Islet of Langerhans (tissue), 1 donor: ENCODE data around the gene PNMA8B.
A peak's percentile ranks its signal among the peaks of the same experiment; 100 is the strongest.
"Not testable (repeated sequence)": the region's sequence is repeated elsewhere in the genome, so short reads cannot be mapped to it uniquely, and the experiment has no call there.

Experiments used
- FAIRE-seq: peaks from one replicate; lab custom pipeline; 2011; peaks lifted over from hg19 to GRCh38; lab: Jason Lieb, UNC

Gene PNMA8B

DNA sequence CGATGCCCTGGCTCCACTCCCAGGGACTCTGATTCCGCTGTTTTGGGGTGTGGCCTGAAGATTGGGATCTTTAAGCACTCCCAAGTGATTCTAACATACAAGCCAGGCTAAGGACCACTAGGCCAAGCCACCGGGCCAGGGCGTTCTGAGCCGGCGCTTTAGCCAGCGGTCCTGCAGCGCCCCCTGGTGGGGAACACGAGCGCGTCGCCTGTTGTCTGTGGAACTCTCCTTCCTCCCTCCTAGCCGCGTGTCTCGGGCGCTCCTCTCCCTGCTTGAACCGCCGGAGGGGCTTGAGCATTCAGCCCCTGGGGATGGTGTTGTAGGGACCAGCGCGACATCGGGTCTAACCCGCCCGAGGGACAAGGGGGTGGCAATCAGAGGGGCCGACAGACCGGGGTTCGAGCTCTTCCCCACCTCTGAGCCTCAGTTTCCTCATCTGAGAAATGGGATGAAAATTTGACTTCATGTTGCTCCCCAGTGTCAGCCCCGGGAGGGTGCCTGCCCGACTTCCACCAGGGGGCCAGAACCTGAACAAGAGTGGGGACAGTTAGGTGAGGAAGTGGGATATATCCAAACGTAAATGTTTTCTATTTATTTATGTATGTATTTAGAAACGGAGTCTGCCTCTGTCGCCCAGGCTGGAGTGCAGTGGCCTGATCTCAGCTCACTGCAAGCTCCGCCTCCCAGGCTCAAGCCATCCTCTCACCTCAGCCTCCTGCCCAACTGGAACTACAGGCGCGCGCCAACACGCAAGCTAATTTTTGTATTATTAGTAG is 18.0 kb upstream of the PNMA8B start:
- FAIRE-seq = no peak

DNA sequence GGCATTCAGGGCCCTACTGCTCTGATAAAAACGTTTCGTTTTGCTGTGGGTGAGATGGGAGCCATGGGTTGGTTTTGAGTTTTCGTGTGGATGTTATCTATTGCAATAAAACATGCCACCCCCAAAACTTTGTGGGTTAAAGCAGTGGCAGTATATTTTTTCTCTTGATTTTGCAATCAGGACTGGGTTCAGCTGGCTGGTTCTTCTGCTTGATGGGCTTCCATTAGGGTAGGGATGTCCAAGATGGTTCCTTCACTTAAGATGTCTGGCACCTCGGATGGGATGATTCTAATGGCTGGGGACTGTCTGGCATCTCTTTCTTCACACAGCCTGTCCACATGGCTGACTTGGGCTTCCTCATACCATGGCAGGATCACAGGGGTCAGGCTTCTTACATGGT is 15.6 kb upstream of the PNMA8B start:
- no peak for FAIRE-seq

DNA sequence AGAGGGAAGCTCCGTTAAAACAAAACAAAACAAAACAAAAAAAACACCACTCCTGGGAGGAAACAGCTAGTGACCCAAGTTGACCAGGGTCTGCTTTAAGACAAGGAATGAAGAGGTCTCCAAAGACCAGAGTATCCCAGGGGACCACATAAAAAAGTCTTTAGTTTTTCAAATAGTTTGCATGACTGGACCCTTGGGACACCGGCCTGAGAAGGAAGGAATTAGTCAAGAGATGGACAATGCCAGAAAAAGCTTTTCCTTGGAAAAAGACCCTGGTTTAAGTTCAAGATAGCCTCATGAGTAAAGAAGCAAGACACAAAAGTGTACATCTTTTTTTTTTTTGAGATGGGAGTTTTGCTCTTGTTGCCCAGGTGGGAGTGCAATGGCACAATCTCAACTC is 12.5 kb upstream of the PNMA8B start:
- no peak for FAIRE-seq

DNA sequence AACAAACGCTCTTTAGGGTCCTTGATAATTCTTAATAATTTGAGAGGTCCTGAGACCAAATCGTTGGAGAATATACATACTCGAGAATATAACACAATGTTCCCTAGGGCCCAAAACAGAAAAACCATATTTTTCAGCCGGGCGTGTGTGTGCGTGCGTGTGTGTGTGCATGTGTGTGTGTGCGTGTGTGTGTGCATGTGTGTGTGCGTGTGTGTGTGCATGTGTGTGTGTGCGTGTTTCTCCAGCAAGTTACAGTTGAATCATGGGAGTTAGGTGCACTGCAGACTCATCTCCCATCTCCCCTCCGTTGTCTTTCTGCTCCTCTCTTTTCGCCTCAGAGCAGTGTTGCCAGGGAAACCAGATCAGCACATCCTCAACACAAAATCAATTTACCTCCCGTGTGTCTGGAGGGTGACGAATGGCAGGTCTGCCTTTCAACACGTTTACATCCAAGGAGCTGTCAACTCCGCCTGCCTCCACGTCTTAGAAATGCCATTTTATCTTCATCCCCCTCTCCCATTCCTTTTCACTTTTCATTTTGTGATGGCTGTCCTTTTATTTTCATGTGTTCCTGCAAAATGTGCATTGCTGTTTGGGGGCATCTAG is 8.3 kb upstream of the PNMA8B start:
- FAIRE-seq = no peak

DNA sequence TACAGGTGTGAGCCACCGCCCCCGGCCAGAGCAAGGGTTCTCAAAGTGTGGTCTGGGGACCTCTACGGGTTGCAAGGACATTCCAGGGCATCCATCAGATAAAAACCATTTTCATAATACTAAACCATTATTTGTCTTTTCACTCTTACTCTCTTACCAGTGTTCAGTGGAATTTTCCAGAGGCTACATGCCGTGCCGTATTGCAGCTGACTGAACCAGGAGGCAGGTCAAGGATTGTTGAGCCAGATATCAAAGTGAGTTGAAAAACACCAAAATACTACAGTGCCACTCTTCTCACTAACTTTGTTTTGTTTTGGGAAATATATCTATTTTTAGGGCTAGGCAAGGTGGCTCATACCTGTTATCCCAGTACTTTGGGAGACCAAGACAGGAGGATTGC is 7.2 kb upstream of the PNMA8B start:
- FAIRE-seq = no peak

DNA sequence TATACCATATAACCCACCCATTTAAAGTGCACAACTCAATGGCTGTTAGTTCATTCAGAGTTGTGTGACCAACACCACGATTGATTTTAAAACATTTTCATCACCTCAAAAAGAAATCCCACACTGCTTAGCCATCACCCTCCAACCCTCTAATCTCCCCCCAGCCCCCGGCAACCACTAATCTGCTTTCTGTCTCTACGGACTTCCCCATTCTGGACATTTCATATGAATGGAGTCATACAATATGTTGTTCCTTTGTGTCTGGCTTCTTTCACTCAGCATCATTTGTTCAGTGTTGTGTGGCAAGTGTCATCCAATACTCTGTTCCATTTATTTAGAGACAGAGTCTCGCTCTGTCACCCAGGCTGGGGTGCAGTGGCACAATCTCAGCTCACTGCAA is 4.0 kb upstream of the PNMA8B start:
- no peak for FAIRE-seq

DNA sequence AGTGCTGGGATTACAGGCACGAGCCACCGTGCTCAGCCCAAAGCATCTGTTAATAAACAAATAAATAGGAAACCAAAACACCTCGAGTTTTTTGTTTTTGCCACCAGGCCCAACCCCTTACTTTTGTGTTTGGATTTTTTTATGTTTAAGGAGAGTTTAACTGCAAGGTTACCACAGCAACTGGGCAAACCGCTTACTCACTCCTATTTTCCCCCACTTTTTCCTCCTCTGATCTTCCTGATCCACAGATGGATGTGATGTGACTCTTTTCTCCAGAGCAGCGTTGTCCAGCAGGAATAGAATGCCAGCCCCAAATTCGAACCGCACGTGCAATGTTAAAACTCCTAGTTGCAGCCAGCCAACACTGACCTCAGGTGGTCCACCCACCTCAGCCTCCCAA is 2.1 kb upstream of the PNMA8B start:
- no peak for FAIRE-seq

DNA sequence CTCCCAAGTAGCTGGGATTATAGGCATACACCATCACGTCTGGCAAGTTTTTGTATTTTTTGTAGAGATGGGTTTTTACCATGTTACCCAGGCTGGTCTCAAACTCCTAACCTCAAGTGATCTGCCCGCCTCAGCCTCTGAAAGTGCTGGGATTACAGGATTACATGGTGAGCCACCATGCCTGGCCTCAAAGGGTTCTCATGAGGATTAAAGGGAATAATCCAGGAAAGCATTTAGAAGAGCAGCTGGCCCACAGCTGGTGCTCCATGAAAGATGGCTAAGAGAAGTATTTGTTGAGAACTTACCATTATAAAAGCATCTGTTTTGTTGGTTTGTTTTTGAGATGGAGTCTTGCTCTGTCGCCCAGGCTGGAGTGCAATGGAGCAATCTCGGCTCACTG is 1.2 kb upstream of the PNMA8B start:
- not testable (repeated sequence) for FAIRE-seq

DNA sequence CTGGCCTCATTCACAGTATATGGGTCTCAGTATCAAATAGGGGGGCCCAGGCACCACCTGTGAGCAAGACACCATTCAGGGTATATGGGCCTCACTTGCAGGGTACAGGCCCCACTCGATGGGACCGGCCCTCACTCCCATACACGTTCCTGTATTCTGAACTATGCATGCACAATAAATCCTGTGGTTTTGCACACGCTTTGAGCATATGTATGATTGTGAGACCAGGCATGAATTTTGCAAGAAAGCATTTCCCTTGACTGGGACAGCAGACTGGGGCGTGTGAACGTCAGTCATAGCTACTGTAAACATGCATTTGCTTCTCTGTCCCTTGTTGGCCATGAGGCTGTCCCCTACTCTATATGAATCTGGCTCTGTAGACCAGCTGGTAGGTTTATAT is 637 bp upstream of the PNMA8B start:
- FAIRE-seq = peak; percentile 21

DNA sequence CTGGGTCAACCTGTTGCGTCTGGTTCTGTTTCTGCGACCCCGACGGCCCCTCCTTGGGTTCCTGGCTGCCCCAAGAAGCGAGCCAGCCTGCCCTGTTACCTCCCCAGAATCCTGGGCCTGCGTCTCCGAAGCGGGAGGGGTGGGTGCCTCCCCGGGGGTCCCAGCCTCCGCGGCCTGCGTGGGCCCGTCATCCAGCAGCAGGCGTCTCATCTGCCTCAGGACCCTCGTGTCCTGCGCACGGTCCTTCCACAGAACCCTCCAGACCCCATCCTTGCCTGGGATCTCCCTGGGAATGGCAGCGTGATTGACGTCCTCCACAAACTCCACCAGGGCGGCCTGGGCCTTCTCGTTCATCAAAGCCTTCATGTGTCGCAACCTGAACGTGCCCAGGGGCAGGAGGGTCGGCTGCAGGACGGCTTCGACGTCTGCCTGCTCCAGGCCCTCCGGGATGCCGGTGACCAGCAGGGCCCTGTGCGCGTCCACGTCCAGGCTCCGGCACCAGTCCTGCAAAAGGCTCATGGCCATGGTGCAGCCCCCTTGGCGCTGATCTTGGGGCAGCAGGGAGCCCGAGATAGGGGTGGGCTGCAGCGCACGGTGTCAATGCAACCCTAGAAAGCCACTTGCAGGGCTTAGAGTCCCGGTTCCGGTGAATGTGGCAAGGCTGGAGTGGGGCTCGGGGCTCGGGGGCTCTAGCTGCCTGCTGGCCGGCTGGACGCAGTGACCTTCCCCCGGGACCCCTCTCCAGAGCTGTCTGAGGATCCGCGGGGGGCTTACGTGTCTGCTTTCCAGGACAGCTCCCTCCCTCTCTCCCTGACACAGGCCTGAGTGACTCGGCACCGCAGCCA is 504 bp downstream of the PNMA8B start:
- no peak for FAIRE-seq

DNA sequence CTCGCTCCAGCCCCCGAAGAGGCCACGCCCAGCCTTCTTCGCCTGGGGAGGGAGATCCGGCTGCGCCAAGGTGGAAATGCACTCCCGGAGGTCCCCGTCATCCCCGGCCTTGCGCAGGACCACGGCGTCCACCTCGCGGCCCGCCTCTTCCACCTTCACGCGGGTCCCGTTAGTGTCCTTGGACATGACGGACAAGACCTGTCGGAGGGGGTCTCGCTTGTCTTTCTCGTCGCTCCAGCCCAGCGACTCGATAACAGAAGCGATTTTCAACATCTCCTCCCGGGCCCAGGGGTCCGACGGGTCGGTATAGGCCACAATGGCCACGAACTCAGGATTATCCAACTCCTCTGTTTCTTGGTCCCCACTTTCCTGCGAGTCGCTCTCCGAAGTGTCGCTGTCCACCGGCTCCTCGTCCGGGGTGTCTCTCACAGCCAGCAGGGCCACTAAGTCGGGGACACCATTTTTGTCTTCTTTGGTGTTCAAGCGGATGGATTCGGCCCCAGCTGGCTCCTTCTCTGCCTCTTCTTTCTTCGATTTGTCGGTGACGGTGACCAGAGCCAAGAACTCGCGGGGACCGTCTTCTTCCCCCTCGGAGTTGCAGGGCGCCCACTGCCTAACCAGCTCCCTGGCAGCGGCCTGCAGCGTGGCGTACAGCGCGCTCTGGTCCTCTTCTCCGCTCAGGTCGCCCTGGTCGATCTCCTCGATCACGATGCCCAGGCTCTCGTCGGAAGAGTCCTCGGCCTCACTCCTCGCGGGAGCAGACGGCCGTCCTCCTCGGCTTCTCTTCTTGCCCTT is 1.3 kb downstream of the PNMA8B start:
- no peak for FAIRE-seq

DNA sequence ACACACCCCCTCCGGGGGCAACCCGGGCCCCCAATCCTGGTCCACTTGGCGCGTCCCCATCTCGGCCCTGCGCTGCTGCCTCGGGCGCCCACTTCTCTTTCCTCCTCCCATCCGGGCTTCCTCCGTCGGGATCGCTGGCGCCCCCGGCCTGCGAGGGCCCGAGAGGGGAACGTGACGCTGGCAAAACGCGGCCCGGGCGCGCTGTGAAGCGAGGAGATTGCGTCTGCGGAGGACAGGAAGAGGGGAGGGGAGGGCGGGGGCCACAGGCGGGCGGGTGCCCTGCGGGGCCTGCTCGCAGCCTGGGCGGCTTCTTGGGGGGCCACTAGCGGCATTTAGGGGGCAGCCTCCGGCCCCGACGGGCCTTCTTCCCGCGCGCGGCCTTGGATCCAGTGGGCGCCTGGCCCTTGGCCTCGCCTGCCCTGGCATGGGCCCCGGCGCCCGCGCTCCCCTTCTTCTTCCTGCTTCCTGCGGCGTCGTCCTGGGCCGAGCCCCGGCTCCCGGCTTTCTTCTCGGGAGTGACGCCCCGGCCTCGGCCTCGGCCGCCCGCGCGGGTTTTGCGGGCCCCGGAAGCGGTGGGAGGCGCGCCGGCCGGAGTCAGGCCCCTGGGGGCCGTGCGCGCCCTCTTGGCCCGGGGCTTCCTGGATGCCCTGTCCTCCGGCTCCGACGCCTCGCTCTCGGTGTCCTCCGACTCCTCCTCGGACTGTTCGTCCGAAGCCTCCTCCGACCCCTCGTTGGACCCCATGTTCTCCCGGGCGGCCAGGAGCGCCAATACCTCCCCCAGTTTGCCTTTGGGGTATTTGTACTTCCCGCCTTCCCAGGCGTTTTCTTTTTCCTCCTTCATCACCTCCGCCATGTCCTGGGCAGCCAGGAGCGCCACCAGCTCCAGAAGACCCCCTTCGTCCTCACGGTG is 2.2 kb downstream of the PNMA8B start:
- FAIRE-seq = no peak

DNA sequence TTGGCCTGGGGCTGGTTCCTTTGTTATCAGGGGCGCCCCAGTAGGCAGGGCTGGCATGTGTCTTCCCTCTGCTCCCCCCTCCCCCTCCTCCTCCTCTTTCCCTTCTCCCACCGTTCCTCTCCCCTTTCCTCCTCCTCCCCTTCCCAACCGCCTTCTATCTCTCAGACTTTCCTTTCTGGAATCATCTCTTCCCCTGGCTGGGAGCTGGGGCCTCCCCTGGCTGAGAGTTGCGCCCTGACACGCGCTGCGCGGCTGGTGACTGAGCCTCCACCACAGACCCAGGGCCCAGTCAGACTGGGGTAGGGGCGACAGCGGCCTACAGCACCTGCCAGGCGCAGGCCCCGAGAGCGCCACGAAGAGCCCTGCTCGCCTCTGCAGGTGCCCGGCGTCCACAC is 2.8 kb downstream of the PNMA8B start:
- no peak for FAIRE-seq

DNA sequence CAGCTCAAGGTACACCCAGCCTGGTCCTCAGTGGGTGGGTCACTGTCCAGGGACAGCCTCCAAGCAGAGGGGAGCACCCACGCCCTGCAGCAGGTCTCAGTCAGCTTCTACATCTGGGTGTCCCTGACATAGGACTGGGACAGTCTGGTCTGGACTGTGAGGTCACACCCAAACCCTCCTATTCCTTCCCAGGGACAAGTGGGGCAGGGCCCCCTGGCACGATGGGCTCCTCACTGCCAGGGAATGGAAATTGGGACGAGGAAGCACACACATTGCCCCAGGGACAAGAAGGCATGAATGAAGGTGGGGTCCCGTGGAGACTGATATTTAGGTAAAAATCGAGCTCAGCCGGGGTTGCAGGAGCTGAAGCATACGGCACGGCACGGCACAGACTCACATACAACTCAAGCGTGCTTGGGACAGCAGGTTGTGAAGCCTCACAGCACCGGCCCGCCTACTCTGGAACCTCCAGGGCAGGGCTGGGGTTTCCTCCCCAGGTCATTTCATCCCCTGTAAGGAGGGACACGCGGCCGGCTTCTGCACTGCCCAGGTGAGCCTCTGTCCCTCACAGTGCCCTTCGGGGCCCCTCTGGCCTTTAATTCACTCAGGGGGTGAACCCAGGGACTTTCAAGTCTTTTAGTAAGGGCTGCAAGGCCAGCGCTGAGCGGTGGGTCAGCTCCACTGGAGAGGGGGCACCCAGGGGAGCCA is 3.5 kb downstream of the PNMA8B start:
- no peak for FAIRE-seq

DNA sequence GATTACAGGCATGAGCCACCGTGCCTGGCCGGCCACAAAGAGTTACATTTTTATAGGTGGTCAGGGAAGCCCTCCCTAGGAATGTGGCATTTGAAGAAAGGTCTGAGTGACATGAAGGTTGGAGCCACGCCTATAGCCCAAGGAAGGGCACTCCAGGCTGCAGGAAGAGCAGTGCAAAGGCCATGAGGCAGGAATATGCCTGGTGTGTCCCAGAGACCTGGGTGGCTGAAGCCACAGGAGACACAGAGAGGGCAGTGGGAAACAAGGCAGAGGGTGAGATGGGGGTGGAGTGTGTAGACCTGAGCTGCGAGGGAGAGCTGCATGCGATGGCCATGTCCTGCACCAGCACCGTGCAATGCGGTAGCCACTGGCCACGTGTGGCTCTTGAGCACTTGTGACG is 4.9 kb downstream of the PNMA8B start:
- FAIRE-seq = no peak

DNA sequence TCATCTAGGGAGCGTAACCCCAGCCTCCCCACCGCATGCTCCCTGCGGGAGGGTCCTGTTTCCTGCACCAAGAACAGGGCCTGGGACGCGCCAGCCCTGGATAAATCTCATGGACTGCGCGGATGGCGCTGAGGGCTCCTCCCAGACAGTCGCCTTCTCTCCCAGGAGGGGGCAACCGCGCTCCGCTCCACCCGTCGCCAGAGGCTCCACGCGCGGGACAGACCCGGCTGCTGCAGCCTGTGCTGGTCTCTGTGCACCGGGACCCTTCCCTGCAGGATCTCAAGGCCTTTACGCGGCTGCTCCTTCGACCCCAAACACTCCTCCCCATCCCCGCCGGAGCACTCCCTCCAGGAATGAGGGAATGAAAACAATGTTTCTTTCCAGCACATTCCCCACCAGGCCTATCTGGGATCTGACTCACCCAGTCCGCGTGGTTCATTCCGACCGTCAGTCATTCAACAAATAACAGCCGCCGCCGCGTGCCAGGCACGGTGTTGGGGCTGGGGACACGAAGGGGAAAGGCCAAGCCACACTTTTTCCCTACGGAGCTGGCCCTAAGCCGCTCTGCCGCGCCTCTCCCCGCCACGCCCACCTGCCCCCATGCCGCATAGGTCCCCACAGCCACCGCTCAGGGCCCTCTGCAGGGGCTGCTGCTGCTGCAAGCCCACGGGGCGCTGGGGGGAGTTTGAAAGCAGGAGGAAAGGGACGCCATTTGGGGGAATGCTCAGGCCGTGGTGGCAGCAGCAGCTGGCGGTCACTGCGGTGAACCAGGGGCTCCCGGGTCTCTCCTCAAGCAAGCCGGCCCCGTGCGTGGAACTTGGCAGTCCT is 6.0 kb downstream of the PNMA8B start:
- FAIRE-seq = no peak

DNA sequence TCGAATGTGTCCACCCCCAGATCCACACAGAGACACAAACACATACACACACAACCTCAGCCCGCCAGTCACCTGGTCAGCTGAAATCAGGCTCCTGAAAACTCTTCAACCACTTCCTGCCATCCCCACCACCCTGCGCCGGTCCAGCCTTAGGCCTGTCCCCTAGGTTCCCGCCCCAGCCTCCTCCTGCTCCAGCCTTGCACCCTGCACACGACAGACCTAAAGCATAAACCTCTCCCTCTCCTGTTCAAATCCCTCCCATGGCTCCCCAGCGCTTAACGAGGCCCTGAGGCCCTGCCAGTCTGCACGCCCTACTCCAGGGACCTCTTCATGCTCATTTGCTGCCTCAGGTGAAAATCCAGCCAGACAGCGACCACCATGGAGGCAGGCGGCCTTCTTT is 7.1 kb downstream of the PNMA8B start:
- FAIRE-seq = no peak

DNA sequence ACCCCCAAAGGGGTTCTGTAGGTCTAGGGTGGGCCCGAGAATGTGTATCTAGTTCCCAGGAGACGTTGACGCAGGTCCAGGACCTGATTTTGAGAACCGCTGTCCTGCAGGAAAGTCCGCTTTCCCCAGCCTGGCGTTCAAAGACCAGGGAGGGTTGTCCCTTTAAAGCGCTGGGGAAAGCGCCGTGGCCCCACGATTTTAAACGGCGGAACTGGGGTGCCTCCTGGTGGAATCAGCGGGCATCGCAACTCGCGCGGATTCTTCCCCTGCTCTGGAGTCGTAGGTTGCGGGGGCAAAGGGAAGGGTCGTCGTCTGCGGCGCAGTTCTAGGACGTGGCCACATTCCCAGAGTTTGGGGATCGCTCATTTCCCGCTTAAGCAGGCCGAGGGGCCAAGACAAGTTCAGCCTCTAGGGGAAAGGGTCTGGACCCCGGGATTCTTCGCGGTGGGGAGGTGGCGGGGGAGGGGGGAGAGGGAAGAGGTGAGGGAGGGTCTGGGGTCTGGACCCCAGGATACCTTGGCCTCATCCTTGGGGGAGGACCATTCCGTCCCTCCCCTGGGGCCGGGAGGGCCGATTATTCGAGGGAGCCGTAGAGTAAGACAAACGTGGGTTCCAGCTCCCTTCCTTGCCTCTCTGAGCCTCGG is 7.7 kb downstream of the PNMA8B start:
- FAIRE-seq = no peak

DNA sequence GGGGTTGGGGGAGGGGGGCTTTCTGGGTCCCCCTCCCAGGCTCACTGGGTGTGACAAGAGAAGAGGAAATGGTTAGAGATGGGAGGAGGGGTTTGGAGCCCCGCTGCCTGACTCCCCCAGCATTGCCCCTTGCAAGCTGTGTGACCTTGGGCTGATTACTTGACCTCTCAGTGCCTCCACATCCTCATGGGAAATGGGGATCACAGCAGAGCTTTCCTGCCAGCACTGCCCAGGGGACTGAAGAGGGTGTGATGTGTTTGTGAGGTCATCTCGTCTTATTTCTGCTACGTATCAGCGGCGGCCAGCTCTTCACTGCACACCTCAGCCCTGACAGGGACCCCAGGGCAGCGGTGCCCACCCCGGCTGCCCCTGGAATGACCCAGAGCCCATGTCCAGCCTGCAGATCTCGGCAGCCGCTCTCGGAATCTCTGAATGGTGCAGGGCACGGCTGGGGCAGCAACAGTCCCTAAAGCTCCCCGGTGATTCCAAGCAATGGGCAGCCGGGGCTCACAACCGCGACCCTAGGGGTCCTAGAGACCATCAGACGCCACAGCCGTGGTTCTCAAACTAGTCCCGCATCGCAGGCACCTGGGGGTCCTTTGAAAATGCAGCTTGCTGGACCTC is 8.4 kb downstream of the PNMA8B start:
- FAIRE-seq = no peak
